Brain microvascular endothelial cell (primary cell): ENCODE measurements around the gene GFER.
"Not testable (repeated sequence)": the region's sequence is repeated elsewhere in the genome, so short reads cannot be mapped to it uniquely, and the experiment has no call there.

Experiments
- DNase-seq: peaks from one replicate; pipeline ENCODE4 v3.0.0-alpha.2; 2020
- H3K27ac ChIP-seq: fragments of 250-450 bp; sonication (Bioruptor Pico); 2 replicates; pipeline ENCODE4 v1.5.1; 2020; ENCODE audit warnings: mild to moderate bottlenecking, moderate library complexity
- H3K27me3 ChIP-seq: fragments of 250-450 bp; sonication (Bioruptor Pico); replicated peaks from 2 replicates; pipeline ENCODE4 v1.5.1; 2020; ENCODE audit warnings: mild to moderate bottlenecking
- H3K36me3 ChIP-seq: fragments of 250-450 bp; sonication (Bioruptor Pico); replicated peaks from 2 replicates; pipeline ENCODE4 v1.5.1; 2020; ENCODE audit warnings: mild to moderate bottlenecking
- H3K4me3 ChIP-seq: 2 replicates; pipeline ENCODE4 v1.5.1; 2011; ENCODE audit warnings: low read depth, mild to moderate bottlenecking, control low read depth, low read length, moderate library complexity
- CTCF ChIP-seq: IDR thresholded peaks from 2 replicates; pipeline ENCODE4 v1.5.1; 2011; ENCODE audit warnings: low read depth, mild to moderate bottlenecking, moderate library complexity, low read length, control low read depth, inconsistent platforms; ENCODE audit errors: missing control alignments
- in situ Hi-C: cut with HindIII; loops from 2 replicates; pipeline ENCODE4 v1.10.0; 2017; ENCODE audit warnings: low sequenced_read_pairs, low pct_ligation_motif_present

GFER gene

GRCh38 chr16:2009791-2010510 lies 26.0 kb downstream of the GFER start, which contains the start of gene ZNF598:
Gene ZNF598, minus strand, starts transcription at chr16:2009821.
- no peak for TF ChIP-seq CTCF
- H3K27ac ChIP-seq = peak within 1 kb of the TSS; percentile 92
- in situ Hi-C loops = no loop called here
- DNase-seq = peak; percentile 51
- no peaks in the 10 kb centered on the region for H3K27me3 ChIP-seq
- H3K4me3 ChIP-seq = peak within 1 kb of the TSS; percentile 81
- no peaks in the 10 kb centered on the region for H3K36me3 ChIP-seq

GRCh38 chr16:2011726-2012125 lies 27.7 kb downstream of the GFER start:
- in situ Hi-C loops, H3K4me3 ChIP-seq, DNase-seq, H3K27me3 ChIP-seq, H3K27ac ChIP-seq, H3K36me3 ChIP-seq: not testable (repeated sequence)

GRCh38 chr16:2013527-2013926 lies 29.5 kb downstream of the GFER start:
- H3K36me3 ChIP-seq = no peaks in the 10 kb centered on the region
- H3K27ac ChIP-seq = no peak overlapping the region
- no peaks in the 10 kb centered on the region for H3K27me3 ChIP-seq
- in situ Hi-C loops = no loop called here
- no peak for DNase-seq
- TF ChIP-seq CTCF = no peak
- no peak overlapping the region for H3K4me3 ChIP-seq

GRCh38 chr16:2015117-2015946 lies 31.3 kb downstream of the GFER start:
- TF ChIP-seq CTCF = no peak
- peaks cover 9% of the 10 kb centered on the region for H3K27me3 ChIP-seq
- H3K27ac ChIP-seq = no peak overlapping the region
- no peak overlapping the region for H3K4me3 ChIP-seq
- no peaks in the 10 kb centered on the region for H3K36me3 ChIP-seq
- DNase-seq = no peak
- in situ Hi-C loops = no loop called here

GRCh38 chr16:2015947-2016208 lies 31.9 kb downstream of the GFER start:
- no peak overlapping the region for H3K27ac ChIP-seq
- H3K27me3 ChIP-seq = peaks cover 13% of the 10 kb centered on the region

More at GRCh38 chr16:2015947-2016208, 31.9 kb downstream of the GFER start:
- TF ChIP-seq CTCF = no peak
- no peak for DNase-seq
- Histone ChIP-seq H3K36me3 (no peaks in the 10 kb centered on the region), H3K4me3 (no peak overlapping the region)
- in situ Hi-C loops = no loop called here
